NCI-H1092 (cell line): ENCODE results near the gene CRYBG3.

Source experiments
- DNase-seq: peaks from one replicate; lab custom pipeline; 2025; lab: John Stamatoyannopoulos, UW

CRYBG3 gene

GRCh38 chr3:97974996-97975395 is 153.2 kb downstream of the CRYBG3 start:
- DNase-seq = no peak

- DNase-seq = no peak
Observed at GRCh38 chr3:97975466-97975865, 153.7 kb downstream of the CRYBG3 start.

- DNase-seq = no peak
Observed at GRCh38 chr3:97979610-97980009, 157.8 kb downstream of the CRYBG3 start.

- DNase-seq = no peak
Observed at GRCh38 chr3:97981886-97982285, 160.1 kb downstream of the CRYBG3 start.

- DNase-seq = no peak
Observed at GRCh38 chr3:97983933-97984491, 162.2 kb downstream of the CRYBG3 start.

- DNase-seq = no peak
Observed at GRCh38 chr3:97987306-97987705, 165.5 kb downstream of the CRYBG3 start.

GRCh38 chr3:97988784-97989568 is 167.2 kb downstream of the CRYBG3 start:
- DNase-seq = no peak

- no peak for DNase-seq
Observed at GRCh38 chr3:97990624-97991292, 168.9 kb downstream of the CRYBG3 start.

GRCh38 chr3:97991293-97991682 is 169.5 kb downstream of the CRYBG3 start:
- DNase-seq = no peak

- DNase-seq = no peak
Observed at GRCh38 chr3:97992547-97993173, 170.8 kb downstream of the CRYBG3 start.

GRCh38 chr3:97993526-97993925 is 171.7 kb downstream of the CRYBG3 start:
- DNase-seq = no peak

- DNase-seq = no peak
Observed at GRCh38 chr3:97994328-97994945, 172.6 kb downstream of the CRYBG3 start.
